ENCODE data around the gene SLC1A2. TPM values are rescaled to one million over a fixed set of nuclear protein-coding genes. Genes with fewer than 3 reads are reported as not detected.

The SLC1A2 gene
- total and polyA plus RNA-seq, 2 donors (not counting 3 experiments of a cell fraction or from before 2014, with no cell fraction given), result not detected

DNA sequence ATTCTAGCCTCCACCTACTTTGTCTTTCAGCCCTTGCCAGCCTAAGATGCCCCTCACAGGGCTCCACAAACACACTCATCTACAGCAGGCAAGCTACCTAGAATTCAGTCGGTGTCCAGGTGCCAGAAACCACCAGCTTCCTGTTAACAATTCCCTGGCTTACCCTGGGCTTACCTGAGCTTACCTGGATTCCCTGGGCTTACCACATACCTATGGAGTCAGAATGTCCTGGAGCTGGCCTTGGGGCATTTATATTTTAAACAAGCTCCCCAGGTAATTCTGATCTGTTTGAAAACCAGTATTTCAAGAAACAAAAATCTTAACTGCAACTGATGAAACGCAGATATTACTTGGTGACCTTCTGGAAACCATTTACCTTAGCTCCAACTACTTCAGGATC lies 123.6 kb downstream of the SLC1A2 start:
- H3K4me2 ChIP-seq (ENCODE audit: insufficient read depth, low read length), result no peak overlapping the region
- TF ChIP-seq, protein P1, sequence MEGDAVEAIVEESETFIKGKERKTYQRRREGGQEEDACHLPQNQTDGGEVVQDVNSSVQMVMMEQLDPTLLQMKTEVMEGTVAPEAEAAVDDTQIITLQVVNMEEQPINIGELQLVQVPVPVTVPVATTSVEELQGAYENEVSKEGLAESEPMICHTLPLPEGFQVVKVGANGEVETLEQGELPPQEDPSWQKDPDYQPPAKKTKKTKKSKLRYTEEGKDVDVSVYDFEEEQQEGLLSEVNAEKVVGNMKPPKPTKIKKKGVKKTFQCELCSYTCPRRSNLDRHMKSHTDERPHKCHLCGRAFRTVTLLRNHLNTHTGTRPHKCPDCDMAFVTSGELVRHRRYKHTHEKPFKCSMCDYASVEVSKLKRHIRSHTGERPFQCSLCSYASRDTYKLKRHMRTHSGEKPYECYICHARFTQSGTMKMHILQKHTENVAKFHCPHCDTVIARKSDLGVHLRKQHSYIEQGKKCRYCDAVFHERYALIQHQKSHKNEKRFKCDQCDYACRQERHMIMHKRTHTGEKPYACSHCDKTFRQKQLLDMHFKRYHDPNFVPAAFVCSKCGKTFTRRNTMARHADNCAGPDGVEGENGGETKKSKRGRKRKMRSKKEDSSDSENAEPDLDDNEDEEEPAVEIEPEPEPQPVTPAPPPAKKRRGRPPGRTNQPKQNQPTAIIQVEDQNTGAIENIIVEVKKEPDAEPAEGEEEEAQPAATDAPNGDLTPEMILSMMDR (IDR thresholded peaks at IDR 0.05; ENCODE audit: extremely low read depth in 1 of 2, insufficient read depth in 1 of 2, low read depth in 1 of 2, low read length in 2 of 2), result no peak
- TF ChIP-seq FOS (IDR thresholded peaks at IDR 0.05; ENCODE audit: borderline replicate concordance, insufficient read depth, low read length) (no peak), GATA2 (IDR thresholded peaks at IDR 0.05; ENCODE audit: insufficient read depth, insufficient read length, low read depth, low read length) (no peak), POLR2A (IDR thresholded peaks at IDR 0.05; ENCODE audit: low read depth, low read length) (no peak), MYC (IDR thresholded peaks at IDR 0.05; ENCODE audit: low read depth, low read length) (no peak), JUN (IDR thresholded peaks at IDR 0.05; ENCODE audit: borderline replicate concordance, insufficient read depth, insufficient read length, low read depth) (no peak), POLR2AphosphoS5 (IDR thresholded peaks at IDR 0.05; ENCODE audit: insufficient read depth, low read depth, low read length) (no peak), EZH2 (IDR thresholded peaks at IDR 0.05; ENCODE audit: borderline replicate concordance, low read depth, low read length, severe bottlenecking) (no peak)
- TF ChIP-seq, protein P2, sequence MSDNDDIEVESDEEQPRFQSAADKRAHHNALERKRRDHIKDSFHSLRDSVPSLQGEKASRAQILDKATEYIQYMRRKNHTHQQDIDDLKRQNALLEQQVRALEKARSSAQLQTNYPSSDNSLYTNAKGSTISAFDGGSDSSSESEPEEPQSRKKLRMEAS (IDR thresholded peaks at IDR 0.05; ENCODE audit: insufficient read depth, insufficient read length), result no peak
- H3K27ac ChIP-seq (ENCODE audit: insufficient read depth, low read depth, low read length), result no peak overlapping the region
- H4K20me1 ChIP-seq (replicated peaks; ENCODE audit: control insufficient read depth, extremely low read depth, insufficient read depth, low read length), result no peaks in the 10 kb centered on the region
- BruUV-seq (replicated peaks), result no TSS peak
- intact Hi-C loops (cut with micrococcal nuclease), result no loop called here
- FAIRE-seq (no peak), DNase-seq (ENCODE audit: low read depth, low spot score) (no peak)
- no peaks in the 10 kb centered on the region for H3K9me3 ChIP-seq (replicated peaks; ENCODE audit: control insufficient read depth, insufficient read depth, low read length)
- H3K27me3 ChIP-seq (ENCODE audit: control insufficient read depth in 2 of 2, insufficient read depth in 2 of 2, low read length in 2 of 2), result peaks cover 2 to 17% of the 10 kb centered on the region in 2 experiments
- H3K4me3 ChIP-seq (replicated peaks in 1 of 3; ENCODE audit: insufficient read depth in 1 of 3, low read depth in 1 of 3, low read length in 3 of 3), result no peak overlapping the region
- ChIA-PET CTCF (interaction anchor here (3.5 kb wide), 1 partner anchor 9 kb away, joined by 14 read pairs; no protein-coding TSS in a partner anchor), POLR2A (no interaction called here)
- no peak overlapping the region for H2AFZ ChIP-seq (ENCODE audit: low read depth, low read length)
- H3K9ac ChIP-seq (replicated peaks; ENCODE audit: extremely low read depth, insufficient read depth, low read length), result no peak overlapping the region
- H3K79me2 ChIP-seq (ENCODE audit: control insufficient read depth, insufficient read depth, low read length), result no peaks in the 10 kb centered on the region
- H3K9me1 ChIP-seq (replicated peaks; ENCODE audit: control insufficient read depth, extremely low read depth, insufficient read depth, low read length), result no peaks in the 10 kb centered on the region
- H3K36me3 ChIP-seq (ENCODE audit: control insufficient read depth in 2 of 2, extremely low read depth in 1 of 2, insufficient read depth in 2 of 2, low read length in 2 of 2), result no peaks in the 10 kb centered on the region
- dilution Hi-C loops (cut with MboI; ENCODE audit: extremely low pct_ligation_motif_present, low sequenced_read_pairs), result no loop called here
- no peaks in the 10 kb centered on the region for H3K4me1 ChIP-seq (ENCODE audit: control insufficient read depth, extremely low read depth, insufficient read depth, low read length)

Measured in endothelial cell of umbilical vein (primary cell).